GM10266 (cell line): ENCODE measurements around the gene CFAP58.

ENCODE experiments used
- DNase-seq: peaks from one replicate; pipeline ENCODE4 v3.0.0; 2012; ENCODE audit errors: extremely low spot score
- TF ChIP-seq, protein P1 (sequence below): IDR thresholded peaks from 2 replicates; pipeline ENCODE4 v1.5.1; 2012; ENCODE audit warnings: mild to moderate bottlenecking, low read depth; ENCODE audit not compliant: control insufficient read depth, insufficient read depth; ENCODE audit errors: missing control alignments

The CFAP58 gene

DNA sequence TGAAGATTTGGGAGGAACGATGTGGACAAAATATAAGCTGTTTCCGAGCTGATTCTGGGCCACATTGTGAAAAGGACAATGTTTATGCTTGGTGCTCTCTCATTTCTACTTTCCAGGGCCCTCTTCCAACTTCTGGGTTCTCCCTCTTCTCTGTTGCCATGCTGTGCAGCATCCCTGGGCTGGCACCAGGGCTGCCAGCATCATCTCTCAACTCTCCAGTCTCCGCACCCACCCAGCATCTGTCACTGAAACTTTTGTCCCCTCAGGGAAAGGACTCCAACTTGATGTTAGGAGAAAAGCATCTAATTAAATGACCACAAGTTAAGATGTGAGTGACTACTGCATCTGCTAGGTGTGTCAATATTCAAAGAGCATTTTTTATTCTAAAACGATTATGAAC lies 26.7 kb downstream of the CFAP58 start:
- DNase-seq: no peak
- TF ChIP-seq, protein P1, sequence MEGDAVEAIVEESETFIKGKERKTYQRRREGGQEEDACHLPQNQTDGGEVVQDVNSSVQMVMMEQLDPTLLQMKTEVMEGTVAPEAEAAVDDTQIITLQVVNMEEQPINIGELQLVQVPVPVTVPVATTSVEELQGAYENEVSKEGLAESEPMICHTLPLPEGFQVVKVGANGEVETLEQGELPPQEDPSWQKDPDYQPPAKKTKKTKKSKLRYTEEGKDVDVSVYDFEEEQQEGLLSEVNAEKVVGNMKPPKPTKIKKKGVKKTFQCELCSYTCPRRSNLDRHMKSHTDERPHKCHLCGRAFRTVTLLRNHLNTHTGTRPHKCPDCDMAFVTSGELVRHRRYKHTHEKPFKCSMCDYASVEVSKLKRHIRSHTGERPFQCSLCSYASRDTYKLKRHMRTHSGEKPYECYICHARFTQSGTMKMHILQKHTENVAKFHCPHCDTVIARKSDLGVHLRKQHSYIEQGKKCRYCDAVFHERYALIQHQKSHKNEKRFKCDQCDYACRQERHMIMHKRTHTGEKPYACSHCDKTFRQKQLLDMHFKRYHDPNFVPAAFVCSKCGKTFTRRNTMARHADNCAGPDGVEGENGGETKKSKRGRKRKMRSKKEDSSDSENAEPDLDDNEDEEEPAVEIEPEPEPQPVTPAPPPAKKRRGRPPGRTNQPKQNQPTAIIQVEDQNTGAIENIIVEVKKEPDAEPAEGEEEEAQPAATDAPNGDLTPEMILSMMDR: no peak

- no peak for DNase-seq
- TF ChIP-seq, protein P1: no peak
Measured at GRCh38 chr10:104387130-104387888, 33.7 kb downstream of the CFAP58 start.

GRCh38 chr10:104388830-104389229 lies 35.2 kb downstream of the CFAP58 start:
- TF ChIP-seq, protein P1: no peak
- DNase-seq: no peak

DNA sequence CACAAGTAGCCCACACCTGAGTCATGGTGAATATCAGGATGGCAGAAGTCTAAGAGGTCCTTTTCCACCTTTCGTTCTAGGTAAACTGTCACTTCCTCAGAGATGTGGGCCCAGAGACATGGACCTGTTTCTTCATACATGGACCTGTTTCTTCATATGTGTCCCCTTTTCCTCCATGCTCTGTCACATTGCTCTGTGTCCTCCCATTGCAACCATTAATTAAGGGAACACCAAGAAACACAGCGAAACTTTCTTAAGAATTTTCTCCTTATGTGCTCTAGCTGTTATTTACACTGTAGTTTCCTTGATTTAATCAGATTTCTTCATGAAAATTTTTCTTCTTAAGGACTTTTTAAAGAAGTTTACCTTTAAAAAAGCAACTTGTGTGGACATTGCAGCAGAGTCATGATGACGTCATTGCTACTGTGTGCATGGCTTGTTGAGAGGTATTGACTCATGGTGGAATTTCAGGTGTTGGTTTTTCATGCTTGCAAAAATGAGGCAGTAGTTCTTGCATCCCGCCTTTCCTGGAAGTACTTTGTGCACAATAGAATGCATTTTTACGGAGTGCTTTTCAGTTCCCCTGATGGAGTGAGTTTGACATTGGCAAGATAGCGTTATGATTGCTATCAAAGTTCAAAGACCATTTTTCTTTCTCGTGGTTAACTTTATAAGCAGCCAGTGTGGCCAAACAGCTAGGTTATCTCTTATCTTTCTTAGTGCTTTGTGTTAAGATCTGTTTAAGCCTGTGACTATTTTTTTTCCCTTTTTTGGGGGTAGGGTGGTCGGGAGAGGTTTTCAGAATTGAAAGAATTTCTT lies 37.7 kb downstream of the CFAP58 start:
- TF ChIP-seq, protein P1: no peak
- no peak for DNase-seq

- no peak for DNase-seq
- TF ChIP-seq, protein P1: no peak
Measured at GRCh38 chr10:104391969-104392296, 38.3 kb downstream of the CFAP58 start.

- DNase-seq: no peak
- TF ChIP-seq, protein P1: no peak
Measured at GRCh38 chr10:104393387-104393786, 39.8 kb downstream of the CFAP58 start.

DNA sequence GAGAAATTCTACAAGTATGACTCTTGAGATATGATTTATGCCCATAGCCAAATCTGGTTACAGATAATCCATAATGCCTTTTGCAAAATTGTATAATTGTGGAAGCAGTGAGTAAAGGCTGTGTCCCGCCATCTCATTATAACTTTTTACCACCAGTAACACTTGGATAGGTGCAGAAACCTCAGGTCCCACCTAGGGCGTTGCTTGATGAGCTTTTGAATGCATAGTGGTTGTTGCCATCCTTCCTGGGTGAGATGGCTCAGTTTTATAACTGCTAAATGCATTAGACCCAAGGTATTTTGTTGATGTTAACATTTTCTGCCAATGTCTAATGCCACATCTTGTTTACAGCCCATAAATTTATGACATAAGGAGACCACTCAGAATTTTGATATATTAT lies 42.9 kb downstream of the CFAP58 start:
- no peak for DNase-seq
- TF ChIP-seq, protein P1: no peak
